ENCODE data around the gene PLPP2.

PLPP2 gene

GRCh38 chr19:291006-291521 lies at the start of gene PLPP2:
PLPP2 (minus strand) TSS chr19:291403; CDS start chr19:291336, 67 bp downstream.
- DNase-seq (ENCODE audit: low read depth in 4 of 4, low spot score in 1 of 4): no peak

- no peak for DNase-seq (ENCODE audit: low read depth in 4 of 4, low spot score in 1 of 4)
Measured at GRCh38 chr19:340620-341385, 49.6 kb upstream of the PLPP2 start.

- no peak for DNase-seq (ENCODE audit: low read depth in 4 of 4, low spot score in 1 of 4)
Measured at GRCh38 chr19:339262-339887, 48.2 kb upstream of the PLPP2 start.

GRCh38 chr19:338421-338820 lies 47.2 kb upstream of the PLPP2 start:
- DNase-seq (ENCODE audit: low read depth in 4 of 4, low spot score in 1 of 4): no peak

- DNase-seq (ENCODE audit: low read depth in 4 of 4, low spot score in 1 of 4): no peak
Measured at GRCh38 chr19:336067-336614, 44.9 kb upstream of the PLPP2 start.

- no peak for DNase-seq (ENCODE audit: low read depth in 4 of 4, low spot score in 1 of 4)
Measured at GRCh38 chr19:335486-336066, 44.4 kb upstream of the PLPP2 start.

- DNase-seq (ENCODE audit: low read depth in 4 of 4, low spot score in 1 of 4): no peak
Measured at GRCh38 chr19:335072-335471, 43.9 kb upstream of the PLPP2 start.

GRCh38 chr19:334296-335071 lies 43.3 kb upstream of the PLPP2 start:
- no peak for DNase-seq (ENCODE audit: low read depth in 4 of 4, low spot score in 1 of 4)

- no peak for DNase-seq (ENCODE audit: low read depth in 4 of 4, low spot score in 1 of 4)
Measured at GRCh38 chr19:330503-330902, 39.3 kb upstream of the PLPP2 start.

- no peak for DNase-seq (ENCODE audit: low read depth in 4 of 4, low spot score in 1 of 4)
Measured at GRCh38 chr19:329876-330275, 38.7 kb upstream of the PLPP2 start.

- DNase-seq (ENCODE audit: low read depth in 4 of 4, low spot score in 1 of 4): no peak
Measured at GRCh38 chr19:328025-328505, 36.9 kb upstream of the PLPP2 start.

GRCh38 chr19:327291-328024 lies 36.3 kb upstream of the PLPP2 start:
- no peak for DNase-seq (ENCODE audit: low read depth in 4 of 4, low spot score in 1 of 4)

- no peak for DNase-seq (ENCODE audit: low read depth in 4 of 4, low spot score in 1 of 4)
Measured at GRCh38 chr19:326871-327270, 35.7 kb upstream of the PLPP2 start.

GRCh38 chr19:325937-326565 lies 34.8 kb upstream of the PLPP2 start:
- DNase-seq (ENCODE audit: low read depth in 4 of 4, low spot score in 1 of 4): no peak

- DNase-seq (ENCODE audit: low read depth in 4 of 4, low spot score in 1 of 4): no peak
Measured at GRCh38 chr19:325173-325936, 34.2 kb upstream of the PLPP2 start.

GRCh38 chr19:324716-325115 lies 33.5 kb upstream of the PLPP2 start:
- DNase-seq (ENCODE audit: low read depth in 4 of 4, low spot score in 1 of 4): no peak

GRCh38 chr19:322616-323015 lies 31.4 kb upstream of the PLPP2 start:
- DNase-seq (ENCODE audit: low read depth in 4 of 4, low spot score in 1 of 4): no peak

- DNase-seq (ENCODE audit: low read depth in 4 of 4, low spot score in 1 of 4): no peak
Measured at GRCh38 chr19:318509-318774, 27.2 kb upstream of the PLPP2 start.

- no peak for DNase-seq (ENCODE audit: low read depth in 4 of 4, low spot score in 1 of 4)
Measured at GRCh38 chr19:317710-318508, 26.7 kb upstream of the PLPP2 start.
